Left ventricle myocardium inferior (tissue), 1 donor: ENCODE measurements around the gene SLC4A4. TPM values are rescaled to one million over a fixed set of nuclear protein-coding genes. Genes with fewer than 3 reads are reported as not detected.

Experiments used
- DNase-seq: peaks from one replicate; pipeline ENCODE4 v3.0.0-alpha.2; 2020
- H3K27ac ChIP-seq: fragments of 200-600 bp; replicated peaks from 2 replicates; pipeline ENCODE4 v1.8.0; 2021
- H3K27me3 ChIP-seq: fragments of 200-600 bp; 2 replicates; pipeline ENCODE4 v1.8.0; 2021; ENCODE audit warnings: low read depth
- H3K36me3 ChIP-seq: fragments of 200-600 bp; 2 replicates; pipeline ENCODE4 v1.8.0; 2021
- H3K4me1 ChIP-seq: fragments of 200-600 bp; 2 replicates; pipeline ENCODE4 v1.8.0; 2021
- H3K4me3 ChIP-seq: fragments of 200-600 bp; 2 replicates; pipeline ENCODE4 v1.8.0; 2021; ENCODE audit warnings: mild to moderate bottlenecking, moderate library complexity
- H3K9me3 ChIP-seq: fragments of 200-600 bp; replicated peaks from 2 replicates; pipeline ENCODE4 v1.8.0; 2021
- CTCF ChIP-seq: fragments of 200-600 bp; IDR thresholded peaks from 2 replicates; pipeline ENCODE4 v1.8.0; 2021; ENCODE audit warnings: antibody characterized with exemption, mild to moderate bottlenecking, borderline replicate concordance
- intact Hi-C: fragments of 100-400 bp; cut with micrococcal nuclease; formaldehyde crosslinking; loops from one replicate; pipeline ENCODE4 v1.11.0; 2022
- total RNA-seq: library from RNA; stranded (reverse); fragmentation: NEBNext Ultra II Directional; extraction: Animal tissue kit (Norgen Biotek cat#: 25700); gene quantifications from one replicate; pipeline ENCODE4 v1.2.1, GENCODE V29; 2021
- donor health status: DM: no; HTN: yes; CAD: no; lungs with severe emphysema.

SLC4A4 gene
- total RNA-seq, 1 donor from 2014 or later: 29.8 TPM

DNA sequence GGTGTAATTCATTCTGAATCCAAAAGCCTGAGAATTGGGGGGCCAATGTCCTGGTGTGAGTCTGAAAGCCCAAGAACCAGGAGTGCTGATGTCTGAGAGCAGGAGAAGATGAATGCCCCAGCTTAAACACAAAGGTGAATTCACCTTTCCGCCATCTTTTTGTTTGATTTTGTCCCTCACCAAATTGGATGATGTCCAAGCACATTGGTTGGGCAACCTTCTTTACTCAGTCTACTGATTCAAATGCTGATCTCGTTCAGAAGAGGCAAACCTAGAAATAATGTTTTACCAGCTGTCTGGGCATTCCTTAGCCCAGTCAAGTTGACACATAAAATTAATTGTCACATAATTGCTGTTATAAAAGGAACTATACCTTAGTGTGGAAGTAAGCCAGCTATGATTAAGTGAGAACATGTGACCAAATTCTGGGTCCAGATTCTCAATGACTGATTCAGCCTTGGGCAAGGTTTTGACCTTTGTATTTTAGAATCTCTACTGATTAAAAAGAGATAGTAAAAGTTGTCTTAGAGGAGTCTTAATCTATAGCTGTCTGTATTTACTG is 34.5 kb upstream of the SLC4A4 start:
- intact Hi-C loops: no loop called here
- no peaks in the 10 kb centered on the region for H3K27me3 ChIP-seq
- H3K27ac ChIP-seq: no peak overlapping the region
- H3K4me3 ChIP-seq: no peak overlapping the region
- no peaks in the 10 kb centered on the region for H3K9me3 ChIP-seq
- no peaks in the 10 kb centered on the region for H3K36me3 ChIP-seq
- no peak for DNase-seq
- TF ChIP-seq CTCF: no peak
- peaks cover 10% of the 10 kb centered on the region for H3K4me1 ChIP-seq

- no peak for DNase-seq
- no peak for TF ChIP-seq CTCF
- H3K4me1 ChIP-seq: no peaks in the 10 kb centered on the region
- H3K27ac ChIP-seq: no peak overlapping the region
- H3K27me3 ChIP-seq: no peaks in the 10 kb centered on the region
- no peaks in the 10 kb centered on the region for H3K9me3 ChIP-seq
- H3K36me3 ChIP-seq: no peaks in the 10 kb centered on the region
- no peak overlapping the region for H3K4me3 ChIP-seq
- intact Hi-C loops: no loop called here
These were observed 31.1 kb upstream of the SLC4A4 start for GRCh38 chr4:71307729-71308128.

- TF ChIP-seq CTCF: no peak
- H3K27ac ChIP-seq: no peak overlapping the region
- H3K4me3 ChIP-seq: no peak overlapping the region
- no peaks in the 10 kb centered on the region for H3K9me3 ChIP-seq
- H3K27me3 ChIP-seq: no peaks in the 10 kb centered on the region
- intact Hi-C loops: no loop called here
- H3K4me1 ChIP-seq: peaks cover 7% of the 10 kb centered on the region
- DNase-seq: no peak
- H3K36me3 ChIP-seq: no peaks in the 10 kb centered on the region
These were observed 16.4 kb upstream of the SLC4A4 start for GRCh38 chr4:71322425-71322824.

- intact Hi-C loops: no loop called here
These were observed 5.5 kb upstream of the SLC4A4 start for GRCh38 chr4:71333368-71333767.

GRCh38 chr4:71333960-71334359 is 4.9 kb upstream of the SLC4A4 start:
- intact Hi-C loops: no loop called here
- Histone ChIP-seq H3K4me1 (peaks cover 13% of the 10 kb centered on the region), H3K27ac (no peak overlapping the region), H3K36me3 (no peaks in the 10 kb centered on the region), H3K4me3 (no peak overlapping the region), H3K27me3 (no peaks in the 10 kb centered on the region), H3K9me3 (no peaks in the 10 kb centered on the region)
- TF ChIP-seq CTCF: no peak
- DNase-seq: no peak

More at GRCh38 chr4:71333368-71333767, 5.5 kb upstream of the SLC4A4 start:
- Histone ChIP-seq H3K27me3 (no peaks in the 10 kb centered on the region), H3K4me1 (peaks cover 13% of the 10 kb centered on the region), H3K4me3 (no peak overlapping the region), H3K9me3 (no peaks in the 10 kb centered on the region), H3K27ac (no peak overlapping the region), H3K36me3 (no peaks in the 10 kb centered on the region)
- no peak for TF ChIP-seq CTCF
- no peak for DNase-seq

- H3K9me3 ChIP-seq: no peaks in the 10 kb centered on the region
- H3K27me3 ChIP-seq: no peaks in the 10 kb centered on the region
- H3K4me1 ChIP-seq: peaks cover 13% of the 10 kb centered on the region
- intact Hi-C loops: no loop called here
- TF ChIP-seq CTCF: no peak
- no peaks in the 10 kb centered on the region for H3K36me3 ChIP-seq
- no peak for DNase-seq
- H3K4me3 ChIP-seq: no peak overlapping the region
- H3K27ac ChIP-seq: no peak overlapping the region
These were observed 4.3 kb upstream of the SLC4A4 start for GRCh38 chr4:71334465-71334882.
